H9 (cell line): ENCODE measurements around the gene ACACB. TPM values are rescaled to one million over a fixed set of nuclear protein-coding genes. Genes with fewer than 3 reads are reported as not detected.

ENCODE experiments used
- DNase-seq: peaks from one replicate; pipeline ENCODE4 v3.0.0-alpha.2; 2017
- H2AFZ ChIP-seq: one replicate; pipeline ENCODE4 v1.6.1; 2013; ENCODE audit warnings: mild to moderate bottlenecking, low read length, control low read depth, moderate library complexity
- H2AK5ac ChIP-seq: 2 replicates; pipeline ENCODE4 v1.6.1; 2013; ENCODE audit warnings: low read length, control low read depth, mixed read lengths; ENCODE audit not compliant: insufficient read length
- H2BK120ac ChIP-seq: one replicate; pipeline ENCODE4 v1.6.1; 2013; ENCODE audit warnings: low read depth, mild to moderate bottlenecking, low read length, control low read depth, inconsistent platforms; ENCODE audit not compliant: poor library complexity, severe bottlenecking
- H2BK12ac ChIP-seq: 2 replicates; pipeline ENCODE4 v1.6.1; 2013; ENCODE audit warnings: low read length, control low read depth, mixed read lengths, low read depth; ENCODE audit not compliant: insufficient read length
- H2BK15ac ChIP-seq: 2 replicates; pipeline ENCODE4 v1.6.1; 2013; ENCODE audit warnings: low read depth, low read length, control low read depth
- H2BK20ac ChIP-seq: one replicate; pipeline ENCODE4 v1.6.1; 2013; ENCODE audit warnings: low read depth, mild to moderate bottlenecking, low read length, control low read depth, inconsistent platforms; ENCODE audit not compliant: poor library complexity, severe bottlenecking
- H2BK5ac ChIP-seq: 2 replicates; pipeline ENCODE4 v1.6.1; 2013; ENCODE audit warnings: low read length, control low read depth, mixed read lengths; ENCODE audit not compliant: insufficient read length
- H3K14ac ChIP-seq: 2 replicates; pipeline ENCODE4 v1.6.1; 2013; ENCODE audit warnings: low read length, control low read depth; ENCODE audit not compliant: insufficient read depth
- H3K18ac ChIP-seq: 2 replicates; pipeline ENCODE4 v1.6.1; 2013; ENCODE audit warnings: low read depth, mild to moderate bottlenecking, mixed read lengths, low read length, control low read depth; ENCODE audit not compliant: insufficient read length
- H3K23ac ChIP-seq: 2 replicates; pipeline ENCODE4 v1.6.1; 2013; ENCODE audit warnings: low read length, control low read depth, mixed read lengths, low read depth; ENCODE audit not compliant: insufficient read length
- H3K23me2 ChIP-seq: 2 replicates; pipeline ENCODE4 v1.6.1; 2013; ENCODE audit warnings: low read depth, mild to moderate bottlenecking, mixed read lengths, low read length, control low read depth; ENCODE audit not compliant: insufficient read length, poor library complexity, severe bottlenecking
- H3K27ac ChIP-seq: 2 replicates; pipeline ENCODE4 v1.5.1; 2013; ENCODE audit warnings: low read length, control low read depth, mixed read lengths, low read depth; ENCODE audit not compliant: insufficient read length
- H3K27me3 ChIP-seq: 2 replicates; pipeline ENCODE4 v1.6.1; 2013; ENCODE audit warnings: low read length, control low read depth, inconsistent platforms; ENCODE audit not compliant: insufficient read depth
- H3K4ac ChIP-seq: 2 replicates; pipeline ENCODE4 v1.6.1; 2013; ENCODE audit warnings: low read depth, mild to moderate bottlenecking, control low read depth, inconsistent platforms, low read length, moderate library complexity
- H3K4me1 ChIP-seq: 2 replicates; pipeline ENCODE4 v1.6.1; 2013; ENCODE audit warnings: low read length, control low read depth, inconsistent platforms; ENCODE audit not compliant: insufficient read depth
- H3K4me2 ChIP-seq: 2 replicates; pipeline ENCODE4 v1.6.1; 2013; ENCODE audit warnings: low read length, control low read depth, mixed read lengths; ENCODE audit not compliant: insufficient read length, insufficient read depth
- H3K56ac ChIP-seq: 2 replicates; pipeline ENCODE4 v1.6.1; 2013; ENCODE audit warnings: low read depth, mild to moderate bottlenecking, mixed read lengths, low read length, control low read depth; ENCODE audit not compliant: insufficient read length
- H3K79me1 ChIP-seq: 2 replicates; pipeline ENCODE4 v1.6.1; 2013; ENCODE audit warnings: low read depth, mild to moderate bottlenecking, moderate library complexity, low read length, control low read depth, inconsistent platforms; ENCODE audit not compliant: insufficient read depth, poor library complexity, severe bottlenecking
- H3K79me2 ChIP-seq: 2 replicates; pipeline ENCODE4 v1.6.1; 2013; ENCODE audit warnings: low read length, control low read depth, inconsistent platforms; ENCODE audit not compliant: insufficient read depth
- H3K9ac ChIP-seq: 2 replicates; pipeline ENCODE4 v1.6.1; 2013; ENCODE audit warnings: low read length, control low read depth, mixed read lengths; ENCODE audit not compliant: insufficient read length; ENCODE audit errors: extremely low read depth
- H3K9me3 ChIP-seq: one replicate; pipeline ENCODE4 v1.6.1; 2013; ENCODE audit warnings: low read depth, low read length, inconsistent platforms; ENCODE audit not compliant: control insufficient read depth
- H3T11ph ChIP-seq: one replicate; pipeline ENCODE4 v1.6.1; 2013; ENCODE audit warnings: mild to moderate bottlenecking, low read length, control low read depth, inconsistent platforms
- H4K20me1 ChIP-seq: one replicate; pipeline ENCODE4 v1.6.1; 2013; ENCODE audit not compliant: control insufficient read depth, insufficient read length, insufficient read depth
- H4K5ac ChIP-seq: 2 replicates; pipeline ENCODE4 v1.6.1; 2013; ENCODE audit warnings: low read depth, mild to moderate bottlenecking, mixed read lengths, low read length, control low read depth; ENCODE audit not compliant: insufficient read length
- H4K8ac ChIP-seq: replicated peaks from 2 replicates; pipeline ENCODE4 v1.6.1; 2013; ENCODE audit warnings: low read length, control low read depth, mixed read lengths, low read depth; ENCODE audit not compliant: insufficient read length
- H4K91ac ChIP-seq: 2 replicates; pipeline ENCODE4 v1.6.1; 2013; ENCODE audit warnings: low read depth, mild to moderate bottlenecking, moderate library complexity, mixed read lengths, low read length, control low read depth; ENCODE audit not compliant: insufficient read length
- H3K27ac Mint-ChIP-seq, 3 experiments: 2 replicates in 2 of 3; 3 replicates in 1 of 3; pipeline ENCODE4 v1.8.0; 2020 to 2021; ENCODE audit warnings: mixed read lengths in 3 of 3, mild to moderate bottlenecking in 1 of 3, moderate library complexity in 1 of 3
- H3K27me3 Mint-ChIP-seq: 2 replicates; pipeline ENCODE4 v1.8.0; 2021; ENCODE audit warnings: low read depth, mild to moderate bottlenecking, moderate library complexity, mixed read lengths
- H3K36me3 Mint-ChIP-seq, 3 experiments: 2 replicates in 2 of 3; 3 replicates in 1 of 3; pipeline ENCODE4 v1.8.0; 2020 to 2021; ENCODE audit warnings: low read depth in 3 of 3, mixed read lengths in 3 of 3; ENCODE audit not compliant: insufficient read depth in 1 of 3
- H3K4me1 Mint-ChIP-seq, 2 experiments: 2 replicates each; pipeline ENCODE4 v1.8.0; 2020; ENCODE audit warnings: mixed read lengths in 2 of 2
- H3K4me3 Mint-ChIP-seq, 2 experiments: 2 replicates in 1 of 2; 3 replicates in 1 of 2; pipeline ENCODE4 v1.8.0; 2020 to 2021; ENCODE audit warnings: mild to moderate bottlenecking in 2 of 2, mixed read lengths in 2 of 2, moderate library complexity in 1 of 2
- H3K9me3 Mint-ChIP-seq, 2 experiments: 2 replicates in 1 of 2; 3 replicates in 1 of 2; pipeline ENCODE4 v1.8.0; 2020; ENCODE audit warnings: mild to moderate bottlenecking in 2 of 2, mixed read lengths in 2 of 2, moderate library complexity in 1 of 2
- CTCF ChIP-seq: fragments of 200-600 bp; sonication (generic); conservative IDR thresholded peaks from 3 replicates; pipeline ENCODE4 v1.8.0; 2021; ENCODE audit warnings: antibody characterized with exemption, mild to moderate bottlenecking
- WGBS: extraction: QIAGEN DNeasy Blood & Tissue Kit; methylation state at CpG from one replicate; pipeline ENCODE4 v1.1.7; 2013; ENCODE audit warnings: missing lambda C conversion rate, low lambda C conversion rate, mixed read lengths; ENCODE audit not compliant: insufficient read length; ENCODE audit errors: extremely low coverage; 5-methylcytosine and 5-hydroxymethylcytosine counted together
- total RNA-seq: library from RNA; stranded (reverse); gene quantifications from 2 replicates; pipeline ENCODE4 v1.2.1, GENCODE V29; 2021

Gene ACACB
- total RNA-seq, 1 experiment from 2014 or later, result 14.2 TPM

DNA sequence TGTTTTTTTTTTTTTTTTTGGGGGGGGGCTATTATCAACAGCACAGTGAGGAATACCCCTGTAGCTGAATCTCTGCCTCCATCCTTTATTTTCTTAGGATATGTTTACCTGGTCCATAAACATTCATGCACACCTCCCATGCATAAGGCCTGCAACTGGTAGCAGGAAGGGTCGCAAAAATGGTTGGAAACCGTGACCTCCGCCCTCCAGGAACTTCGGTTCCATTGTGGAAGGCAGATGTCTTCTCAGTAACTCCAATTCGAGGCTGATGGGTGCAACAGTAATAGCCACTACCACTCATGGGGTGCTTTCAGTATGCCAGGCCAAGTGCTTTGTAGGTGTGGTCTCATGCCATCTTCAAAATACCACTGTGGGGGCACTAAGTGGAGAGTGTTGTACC lies 40.2 kb downstream of the ACACB start:
- H2BK20ac ChIP-seq, result no peak overlapping the region
- H3K27me3 ChIP-seq, result no peaks in the 10 kb centered on the region
- H2BK15ac ChIP-seq, result no peak overlapping the region
- no peak overlapping the region for H2AFZ ChIP-seq
- DNase-seq, result no peak
- no peak overlapping the region for H3K27ac ChIP-seq
- no peak overlapping the region for H3K56ac ChIP-seq
- no peaks in the 10 kb centered on the region for H4K20me1 ChIP-seq
- no peak overlapping the region for H3K23ac ChIP-seq
- H3K4me1 ChIP-seq, result no peaks in the 10 kb centered on the region
- no peak overlapping the region for H3K9ac ChIP-seq
- H3K4me3 Mint-ChIP-seq, result no peak overlapping the region; a peak in 1 of 5 replicates
- TF ChIP-seq CTCF, result no peak
- no peak overlapping the region for H3K4me2 ChIP-seq
- no peak overlapping the region for H2BK12ac ChIP-seq
- H3K9me3 ChIP-seq, result no peaks in the 10 kb centered on the region
- H3K14ac ChIP-seq, result no peak overlapping the region
- no peaks in the 10 kb centered on the region for H3K36me3 Mint-ChIP-seq
- peaks cover 13 to 15% of the 10 kb centered on the region in 2 experiments for H3K4me1 Mint-ChIP-seq
- peaks cover 15% of the 10 kb centered on the region for H3K27me3 Mint-ChIP-seq
- H2BK5ac ChIP-seq, result no peak overlapping the region
- H3K9me3 Mint-ChIP-seq, result no peaks in the 10 kb centered on the region
- H3K79me1 ChIP-seq, result no peaks in the 10 kb centered on the region
- no peak overlapping the region for H2AK5ac ChIP-seq
- H3K4ac ChIP-seq, result no peak overlapping the region
- H2BK120ac ChIP-seq, result no peak overlapping the region
- H4K5ac ChIP-seq, result no peak overlapping the region
- peaks cover 8% of the 10 kb centered on the region for H3K23me2 ChIP-seq
- no peak overlapping the region for H3K18ac ChIP-seq
- WGBS, result no CpG with 5 or more reads among the region's 5 CpGs
- H3K79me2 ChIP-seq, result no peaks in the 10 kb centered on the region
- H3T11ph ChIP-seq, result no peak overlapping the region
- no peak overlapping the region for H4K91ac ChIP-seq
- H4K8ac ChIP-seq, result no peak overlapping the region
- no peak overlapping the region; a peak in 1 of 7 replicates for H3K27ac Mint-ChIP-seq
